ENCODE results near the gene EEF1G.

Gene EEF1G

GRCh38 chr11:62600367-62601121 is 26.9 kb upstream of the EEF1G start:
- no peaks in the 10 kb centered on the region for H3K9me3 ChIP-seq (ENCODE audit: insufficient read depth, low read length)
- no peaks in the 10 kb centered on the region for H3K27me3 ChIP-seq (ENCODE audit: low read length)
- H3K9me2 ChIP-seq (replicated peaks; ENCODE audit: insufficient read depth, low read length), result no peaks in the 10 kb centered on the region
- peak overlapping the region; percentile 84 for H3K27ac ChIP-seq (ENCODE audit: low read depth, low read length)
- H2AFZ ChIP-seq (ENCODE audit: low read depth, low read length, severe bottlenecking), result no peak overlapping the region
- H3K36me3 ChIP-seq (ENCODE audit: low read length), result peaks cover 18% of the 10 kb centered on the region; the same call in 1 of the 2 replicates
- H3K9ac ChIP-seq (ENCODE audit: low read length), result peak overlapping the region; percentile 99
- peaks cover 25% of the 10 kb centered on the region for H3F3A ChIP-seq (ENCODE audit: insufficient read depth)
- H4K20me1 ChIP-seq (ENCODE audit: low read depth, low read length), result no peaks in the 10 kb centered on the region
- TF ChIP-seq EZH2phosphoT487 (conservative IDR thresholded peaks at IDR 0.05; ENCODE audit: low read length) (no peak), CTCF (IDR thresholded peaks at IDR 0.05; ENCODE audit: insufficient read depth, low read length, poor library complexity, severe bottlenecking) (no peak)
- H3K79me2 ChIP-seq (ENCODE audit: insufficient read depth, low read length), result peaks cover 33% of the 10 kb centered on the region
- H3K4me2 ChIP-seq (ENCODE audit: low read depth, low read length, poor library complexity, severe bottlenecking), result peak overlapping the region; percentile 90
- peak overlapping the region; percentile 88 for H3K4me3 ChIP-seq (ENCODE audit: insufficient read depth, low read length, poor library complexity, severe bottlenecking)

GRCh38 chr11:62599901-62600300 is 26.2 kb upstream of the EEF1G start:
- H3K4me2 ChIP-seq (ENCODE audit: low read depth, low read length, poor library complexity, severe bottlenecking), result peak overlapping the region; percentile 90
- peaks cover 28% of the 10 kb centered on the region for H3F3A ChIP-seq (ENCODE audit: insufficient read depth)
- H4K20me1 ChIP-seq (ENCODE audit: low read depth, low read length), result no peaks in the 10 kb centered on the region
- peak overlapping the region; percentile 88 for H3K4me3 ChIP-seq (ENCODE audit: insufficient read depth, low read length, poor library complexity, severe bottlenecking)
- H3K9ac ChIP-seq (ENCODE audit: low read length), result peak overlapping the region; percentile 99
- H3K79me2 ChIP-seq (ENCODE audit: insufficient read depth, low read length), result peaks cover 33% of the 10 kb centered on the region
- H3K27ac ChIP-seq (ENCODE audit: low read depth, low read length), result peak overlapping the region; percentile 84
- TF ChIP-seq EZH2phosphoT487 (conservative IDR thresholded peaks at IDR 0.05; ENCODE audit: low read length) (no peak), CTCF (IDR thresholded peaks at IDR 0.05; ENCODE audit: insufficient read depth, low read length, poor library complexity, severe bottlenecking) (no peak)
- H3K36me3 ChIP-seq (ENCODE audit: low read length), result peaks cover 18% of the 10 kb centered on the region; the same call in 1 of the 2 replicates
- no peaks in the 10 kb centered on the region for H3K9me3 ChIP-seq (ENCODE audit: insufficient read depth, low read length)
- H2AFZ ChIP-seq (ENCODE audit: low read depth, low read length, severe bottlenecking), result no peak overlapping the region
- no peaks in the 10 kb centered on the region for H3K27me3 ChIP-seq (ENCODE audit: low read length)
- no peaks in the 10 kb centered on the region for H3K9me2 ChIP-seq (replicated peaks; ENCODE audit: insufficient read depth, low read length)

- Histone ChIP-seq H4K20me1 (ENCODE audit: low read depth, low read length) (no peaks in the 10 kb centered on the region), H2AFZ (ENCODE audit: low read depth, low read length, severe bottlenecking) (no peak overlapping the region), H3K4me3 (ENCODE audit: insufficient read depth, low read length, poor library complexity, severe bottlenecking) (peak overlapping the region; percentile 20), H3K4me2 (ENCODE audit: low read depth, low read length, poor library complexity, severe bottlenecking) (peak overlapping the region; percentile 90), H3K27me3 (ENCODE audit: low read length) (no peaks in the 10 kb centered on the region), H3K9me2 (replicated peaks; ENCODE audit: insufficient read depth, low read length) (no peaks in the 10 kb centered on the region), H3K79me2 (ENCODE audit: insufficient read depth, low read length) (peaks cover 33% of the 10 kb centered on the region), H3K27ac (ENCODE audit: low read depth, low read length) (peak overlapping the region; percentile 84), H3K9me3 (ENCODE audit: insufficient read depth, low read length) (no peaks in the 10 kb centered on the region), H3F3A (ENCODE audit: insufficient read depth) (peaks cover 34% of the 10 kb centered on the region), H3K36me3 (ENCODE audit: low read length) (peaks cover 18% of the 10 kb centered on the region; the same call in 1 of the 2 replicates), H3K9ac (ENCODE audit: low read length) (peak overlapping the region; percentile 5; the same call in 1 of the 2 replicates)
- TF ChIP-seq CTCF (IDR thresholded peaks at IDR 0.05; ENCODE audit: insufficient read depth, low read length, poor library complexity, severe bottlenecking) (no peak), EZH2phosphoT487 (conservative IDR thresholded peaks at IDR 0.05; ENCODE audit: low read length) (no peak)
These were observed 25.5 kb upstream of the EEF1G start for GRCh38 chr11:62599069-62599696.

Measured in SU-DHL-6 (cell line).